Chondrocyte (in vitro differentiated cells): Measurements from ENCODE around the gene RABL6. TPM values are rescaled to one million over a fixed set of nuclear protein-coding genes. Genes with fewer than 3 reads are reported as not detected.
"Not testable (repeated sequence)": the region's sequence is repeated elsewhere in the genome, so short reads cannot be mapped to it uniquely, and the experiment has no call there.

ENCODE experiments used
- DNase-seq: peaks from one replicate; pipeline ENCODE4 v3.0.0; 2021; ENCODE audit warnings: mixed read lengths, low spot score
- H3K27ac Mint-ChIP-seq: one replicate; pipeline ENCODE4 v1.8.0; 2021; ENCODE audit warnings: mild to moderate bottlenecking, moderate library complexity, mixed read lengths; ENCODE audit not compliant: unreplicated experiment
- H3K27me3 Mint-ChIP-seq: 2 replicates; pipeline ENCODE4 v1.8.0; 2021; ENCODE audit warnings: low read depth, mixed read lengths
- H3K36me3 Mint-ChIP-seq: 2 replicates; pipeline ENCODE4 v1.8.0; 2021; ENCODE audit warnings: low read depth, mixed read lengths
- H3K4me1 Mint-ChIP-seq: 2 replicates; pipeline ENCODE4 v1.8.0; 2021; ENCODE audit warnings: low read depth, mild to moderate bottlenecking, mixed read lengths
- H3K4me3 Mint-ChIP-seq: one replicate; pipeline ENCODE4 v1.8.0; 2021; ENCODE audit warnings: mild to moderate bottlenecking, moderate library complexity, mixed read lengths; ENCODE audit not compliant: unreplicated experiment
- H3K9me3 Mint-ChIP-seq: 2 replicates; pipeline ENCODE4 v1.8.0; 2021; ENCODE audit warnings: low read depth, mixed read lengths
- CTCF ChIP-seq: fragments of 200-600 bp; sonication (generic); IDR thresholded peaks from 2 replicates; pipeline ENCODE4 v1.5.0; 2021; ENCODE audit warnings: antibody characterized with exemption, mild to moderate bottlenecking, moderate library complexity
- total RNA-seq: library from RNA; stranded (reverse); gene quantifications from 3 replicates; pipeline ENCODE4 v1.2.1, GENCODE V29; 2021

RABL6 gene
- total RNA-seq, 1 donor from 2014 or later = 61.5 TPM

GRCh38 chr9:136863623-136864273 lies 56.0 kb downstream of the RABL6 start:
- Mint-ChIP-seq H3K36me3 (peaks cover 6% of the 10 kb centered on the region), H3K27me3 (no peaks in the 10 kb centered on the region), H3K9me3 (no peaks in the 10 kb centered on the region), H3K4me1 (peaks cover 14% of the 10 kb centered on the region), H3K27ac (no peak overlapping the region), H3K4me3 (no peak overlapping the region)
- no peak for TF ChIP-seq CTCF
- DNase-seq = no peak

GRCh38 chr9:136865041-136865767 lies 57.5 kb downstream of the RABL6 start:
- Mint-ChIP-seq H3K27me3 (no peaks in the 10 kb centered on the region), H3K4me3 (peak overlapping the region; percentile 79), H3K4me1 (peaks cover 14% of the 10 kb centered on the region), H3K27ac (peak overlapping the region; percentile 74), H3K9me3 (no peaks in the 10 kb centered on the region), H3K36me3 (peaks cover 6% of the 10 kb centered on the region)
- no peak for TF ChIP-seq CTCF
- DNase-seq = no peak

- Mint-ChIP-seq H3K4me3 (peak overlapping the region; percentile 79), H3K36me3 (peaks cover 6% of the 10 kb centered on the region), H3K27ac (peak overlapping the region; percentile 74), H3K9me3 (no peaks in the 10 kb centered on the region), H3K4me1 (peaks cover 11% of the 10 kb centered on the region), H3K27me3 (no peaks in the 10 kb centered on the region)
- DNase-seq = no peak
- no peak for TF ChIP-seq CTCF
Observed at GRCh38 chr9:136865768-136866103, 58.0 kb downstream of the RABL6 start.

GRCh38 chr9:136866898-136867421 lies 59.2 kb downstream of the RABL6 start:
- DNase-seq, H3K36me3 Mint-ChIP-seq, H3K9me3 Mint-ChIP-seq, H3K27me3 Mint-ChIP-seq: not testable (repeated sequence)
- Mint-ChIP-seq H3K4me1 (peaks cover 11% of the 10 kb centered on the region), H3K4me3 (peak overlapping the region; percentile 65), H3K27ac (peak overlapping the region; percentile 63)

GRCh38 chr9:136867480-136867879 lies 59.7 kb downstream of the RABL6 start:
- Mint-ChIP-seq H3K27me3 (no peaks in the 10 kb centered on the region), H3K9me3 (no peaks in the 10 kb centered on the region), H3K4me3 (peak overlapping the region; percentile 41), H3K27ac (no peak overlapping the region), H3K36me3 (peaks cover 5% of the 10 kb centered on the region), H3K4me1 (peaks cover 11% of the 10 kb centered on the region)
- no peak for TF ChIP-seq CTCF
- DNase-seq = no peak
